ENCODE results near the gene EIF2AK3. TPM values are rescaled to one million over a fixed set of nuclear protein-coding genes. Genes with fewer than 3 reads are reported as not detected.

Gene EIF2AK3
- total RNA-seq, 1 experiment from 2014 or later, result 11.3 TPM

- in situ Hi-C loops (cut with HindIII; ENCODE audit: low pct_unique_long_range_greater_than_20kb, low sequenced_read_pairs), result no loop called here
- ChIA-PET CTCF (no interaction called here), POLR2A (no interaction called here)
- no TSS peak for BruUV-seq (replicated peaks)
- no peak for TF ChIP-seq REST (IDR thresholded peaks at IDR 0.05; ENCODE audit: insufficient read depth in 1 of 2, low read depth in 2 of 2, low read length in 1 of 2)
- TF ChIP-seq CTCF (IDR thresholded peaks at IDR 0.05), result no peak
- TF ChIP-seq SIN3A (IDR thresholded peaks at IDR 0.05; ENCODE audit: borderline replicate concordance, insufficient read depth, low read depth, low read length), result no peak
- no peak for TF ChIP-seq POLR2AphosphoS5 (IDR thresholded peaks at IDR 0.05; ENCODE audit: low read depth, low read length)
- no peak for TF ChIP-seq TCF7L2 (IDR thresholded peaks at IDR 0.05; ENCODE audit: low read depth, low read length)
- H3K4me3 ChIP-seq (ENCODE audit: low read depth in 2 of 2, low read length in 2 of 2), result no peak overlapping the region
- DNase-seq (ENCODE audit: low read depth, low spot score), result no peak
- H3K4me1 ChIP-seq (ENCODE audit: control insufficient read depth, insufficient read depth, low read length), result no peaks in the 10 kb centered on the region
- ATAC-seq, result no peak
- no peaks in the 10 kb centered on the region for H3K9me3 ChIP-seq (ENCODE audit: control insufficient read depth, insufficient read depth, low read depth, low read length)
- no peaks in the 10 kb centered on the region for H3K36me3 ChIP-seq (ENCODE audit: control insufficient read depth, insufficient read depth, low read length)
- no peak overlapping the region for H3K27ac ChIP-seq (ENCODE audit: low read length)
- intact Hi-C loops (cut with micrococcal nuclease; ENCODE audit: unreplicated experiment), result no loop called here
- peaks cover 3% of the 10 kb centered on the region; the same call in 1 of the 2 replicates for H3K27me3 ChIP-seq (ENCODE audit: control insufficient read depth, insufficient read depth, low read length)
Measured at GRCh38 chr2:88642278-88642677, 15.0 kb upstream of the EIF2AK3 start.

GRCh38 chr2:88641330-88641729 is 14.1 kb upstream of the EIF2AK3 start:
- Histone ChIP-seq H3K36me3 (ENCODE audit: control insufficient read depth, insufficient read depth, low read length) (no peaks in the 10 kb centered on the region), H3K27me3 (ENCODE audit: control insufficient read depth, insufficient read depth, low read length) (peaks cover 3% of the 10 kb centered on the region; the same call in 1 of the 2 replicates), H3K27ac (ENCODE audit: low read length) (no peak overlapping the region), H3K4me3 (ENCODE audit: low read depth in 2 of 2, low read length in 2 of 2) (no peak overlapping the region), H3K9me3 (ENCODE audit: control insufficient read depth, insufficient read depth, low read depth, low read length) (no peaks in the 10 kb centered on the region), H3K4me1 (ENCODE audit: control insufficient read depth, insufficient read depth, low read length) (no peaks in the 10 kb centered on the region)
- in situ Hi-C loops (cut with HindIII; ENCODE audit: low pct_unique_long_range_greater_than_20kb, low sequenced_read_pairs) (no loop called here), intact Hi-C loops (cut with micrococcal nuclease; ENCODE audit: unreplicated experiment) (no loop called here)
- no peak for TF ChIP-seq REST (IDR thresholded peaks at IDR 0.05; ENCODE audit: insufficient read depth in 1 of 2, low read depth in 2 of 2, low read length in 1 of 2)
- no peak for TF ChIP-seq TCF7L2 (IDR thresholded peaks at IDR 0.05; ENCODE audit: low read depth, low read length)
- TF ChIP-seq SIN3A (IDR thresholded peaks at IDR 0.05; ENCODE audit: borderline replicate concordance, insufficient read depth, low read depth, low read length), result no peak
- no peak for TF ChIP-seq CTCF (IDR thresholded peaks at IDR 0.05)
- no peak for TF ChIP-seq POLR2AphosphoS5 (IDR thresholded peaks at IDR 0.05; ENCODE audit: low read depth, low read length)
- no peak for DNase-seq (ENCODE audit: low read depth, low spot score)
- no peak for ATAC-seq
- no TSS peak for BruUV-seq (replicated peaks)
- POLR2A ChIA-PET, result no interaction called here
- CTCF ChIA-PET, result no interaction called here

Measured in Panc1 (cell line).